HG02943 (cell line): ENCODE data around the gene TULP3.

Experiments
- ATAC-seq: cut with Tn5 transposase; IDR thresholded peaks from one replicate; pipeline ENCODE4 v1.9.1; 2021; ENCODE audit warnings: mild to moderate bottlenecking, low read depth, moderate library complexity; ENCODE audit not compliant: unreplicated experiment

TULP3 gene

GRCh38 chr12:2876431-2877046 is 14.2 kb upstream of the TULP3 start:
- peak; percentile 32 for ATAC-seq

DNA sequence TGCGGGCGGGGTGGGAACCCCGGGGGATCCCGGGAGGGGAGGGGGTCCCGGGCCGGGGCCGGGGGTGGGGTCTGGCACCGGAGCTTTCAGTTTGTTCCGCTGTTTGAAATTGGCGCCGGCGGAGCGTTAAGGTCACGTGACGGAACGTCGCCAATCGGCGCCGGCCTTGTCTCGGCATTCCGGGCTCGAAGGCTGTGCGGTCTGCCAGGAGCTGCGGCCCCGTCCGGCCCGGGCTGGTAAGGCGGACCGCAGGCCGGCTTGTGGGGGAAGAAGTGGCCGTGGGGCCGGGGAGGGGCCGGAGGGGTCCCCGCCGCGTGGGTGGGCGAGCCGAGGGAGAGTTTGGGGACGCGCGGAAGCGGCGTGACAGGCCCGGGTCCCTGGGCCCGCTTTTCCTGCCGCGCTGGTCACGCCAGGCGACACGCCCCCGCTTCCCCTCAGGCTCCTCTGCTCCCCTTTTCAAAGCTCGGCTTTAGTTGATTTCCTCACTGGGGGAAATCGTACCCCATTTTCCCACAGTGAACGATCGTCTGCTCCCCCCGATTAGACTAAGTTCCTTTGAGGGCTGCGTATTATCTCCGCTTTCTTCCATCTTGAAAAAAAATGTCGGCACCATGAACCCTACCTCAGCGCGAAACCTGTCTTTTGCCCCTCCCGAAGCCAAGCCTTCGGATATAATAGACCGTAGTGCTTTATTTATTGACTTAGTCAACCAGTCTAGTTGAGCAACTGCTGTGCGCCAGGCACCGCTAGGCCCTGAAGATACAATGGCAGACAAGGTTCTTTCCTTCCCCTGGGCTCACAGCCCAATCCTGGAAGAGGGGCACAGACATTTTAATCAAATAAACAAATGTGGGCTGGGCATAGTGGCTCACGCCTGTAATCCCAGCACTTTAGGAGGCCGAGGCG is 13.4 kb upstream of the TULP3 start, which contains the start of the genes FOXM1 and RHNO1:
Gene FOXM1 (minus strand): TSS at position 128 of the 906 bp plus-strand sequence. CDS start 2,696 bp downstream, outside the sequence.
Gene RHNO1 (plus strand): TSS at position 177 of the 906 bp plus-strand sequence. CDS start 8,144 bp downstream, outside the sequence.
- ATAC-seq, result peak; percentile 78

- ATAC-seq, result no peak
Observed at GRCh38 chr12:2877953-2878732, 12.5 kb upstream of the TULP3 start.

- ATAC-seq, result no peak
Observed at GRCh38 chr12:2879853-2880252, 10.8 kb upstream of the TULP3 start.

GRCh38 chr12:2884810-2885209 is 5.9 kb upstream of the TULP3 start:
- no peak for ATAC-seq

- no peak for ATAC-seq
Observed at GRCh38 chr12:2886768-2887450, 3.8 kb upstream of the TULP3 start.

- no peak for ATAC-seq
Observed at GRCh38 chr12:2890001-2890387, 697 bp upstream of the TULP3 start.

- no peak for ATAC-seq
Observed at GRCh38 chr12:2891240-2892053, 756 bp downstream of the TULP3 start.

DNA sequence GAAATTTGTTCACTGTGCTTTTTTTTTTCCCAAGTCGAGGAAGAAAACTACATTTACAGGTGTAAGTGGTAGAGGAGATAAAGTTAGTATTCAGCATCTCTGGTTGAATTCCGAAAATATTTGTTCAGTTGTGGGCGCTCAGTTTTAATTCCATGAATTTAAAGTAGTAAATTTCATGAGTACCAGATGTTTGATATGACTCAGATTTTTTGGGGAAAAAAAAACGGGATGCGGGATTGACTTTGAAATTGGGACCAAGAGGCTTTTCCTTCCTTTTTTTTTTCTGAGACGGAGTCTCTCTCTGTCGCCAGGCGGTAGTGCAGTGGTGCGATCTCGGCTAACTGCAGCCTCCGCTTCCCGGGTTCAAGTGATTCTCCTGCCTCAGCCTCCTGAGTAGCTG is 1.6 kb downstream of the TULP3 start:
- no peak for ATAC-seq

GRCh38 chr12:2893007-2893406 is 2.3 kb downstream of the TULP3 start:
- no peak for ATAC-seq

- ATAC-seq, result no peak
Observed at GRCh38 chr12:2895051-2895451, 4.4 kb downstream of the TULP3 start.

DNA sequence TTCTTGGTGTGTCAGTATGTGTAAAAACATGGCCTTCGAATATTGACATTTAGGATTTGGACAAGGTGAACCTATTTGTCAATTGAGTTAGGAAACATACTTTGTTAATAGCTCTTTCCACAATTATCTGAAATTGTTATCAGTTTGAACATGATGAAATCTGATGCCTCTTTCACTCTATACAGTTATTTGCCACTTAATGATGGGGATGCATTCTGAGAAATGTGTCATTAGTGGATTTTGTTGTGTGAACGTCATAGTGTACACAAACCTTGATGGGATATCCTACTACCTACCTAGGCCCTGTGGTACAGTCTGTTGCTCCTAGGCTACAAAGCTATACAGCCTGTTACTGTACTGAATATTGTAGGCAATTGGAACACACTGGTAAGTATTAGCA is 4.8 kb downstream of the TULP3 start:
- ATAC-seq, result no peak

DNA sequence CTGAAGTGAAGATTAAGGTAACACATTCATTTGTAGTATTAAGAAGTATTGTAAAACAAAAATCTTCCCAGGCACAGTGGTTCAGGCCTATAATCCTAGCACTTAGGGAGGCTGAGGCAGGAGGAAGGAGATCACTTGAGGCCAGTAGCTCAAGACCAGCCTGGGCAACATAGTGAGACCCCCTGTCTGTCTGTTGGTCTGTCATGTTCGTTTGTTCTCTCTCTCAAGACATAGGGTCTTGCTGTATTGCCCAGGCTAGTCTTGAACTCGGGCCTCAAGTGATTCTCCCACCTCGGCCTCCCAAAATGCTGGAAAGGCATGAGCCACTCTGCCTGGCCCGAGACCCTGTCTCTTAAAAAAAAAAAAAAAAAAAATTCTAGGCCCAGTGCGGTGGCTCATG is 6.7 kb downstream of the TULP3 start:
- ATAC-seq, result no peak

DNA sequence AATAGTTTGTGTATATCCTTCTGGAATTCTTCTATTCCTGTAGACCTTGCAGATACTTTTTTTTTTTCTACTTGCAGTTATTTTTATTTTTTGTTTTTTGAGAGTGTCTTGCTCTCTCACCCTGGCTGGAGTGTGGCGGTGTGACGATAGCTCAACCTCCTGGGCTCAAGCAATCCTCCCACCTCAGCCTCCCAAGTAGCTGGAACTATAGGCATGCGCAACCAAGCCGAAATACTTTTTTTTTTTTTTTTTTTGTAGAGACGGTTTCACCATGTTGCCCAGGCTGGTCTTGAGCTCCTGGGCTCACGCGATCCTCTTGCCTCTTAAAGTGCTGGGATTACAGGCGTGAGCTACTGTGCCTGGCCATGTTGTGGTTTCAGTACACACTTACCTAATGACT is 10.0 kb downstream of the TULP3 start:
- ATAC-seq, result no peak

- no peak for ATAC-seq
Observed at GRCh38 chr12:2902272-2902880, 11.7 kb downstream of the TULP3 start.

DNA sequence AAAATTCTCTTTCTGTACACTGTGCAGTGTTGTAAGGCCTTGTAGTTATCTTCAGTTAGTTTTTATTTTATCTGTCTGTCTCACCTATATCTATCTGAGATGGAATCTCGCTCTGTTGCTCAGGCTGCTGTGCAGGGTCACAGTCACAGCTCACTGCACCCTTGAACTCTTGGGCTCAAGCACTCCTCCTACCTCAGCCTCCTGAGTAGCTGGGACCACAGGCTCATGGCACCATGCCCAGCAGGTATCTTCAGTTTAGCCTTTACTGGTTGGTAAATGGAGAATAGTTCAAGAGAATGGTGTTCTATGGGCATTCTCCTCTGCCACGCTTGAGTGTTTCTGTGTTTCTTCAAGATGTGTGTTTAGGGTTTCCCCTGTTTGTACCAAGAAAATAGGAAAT is 13.6 kb downstream of the TULP3 start:
- ATAC-seq, result no peak

DNA sequence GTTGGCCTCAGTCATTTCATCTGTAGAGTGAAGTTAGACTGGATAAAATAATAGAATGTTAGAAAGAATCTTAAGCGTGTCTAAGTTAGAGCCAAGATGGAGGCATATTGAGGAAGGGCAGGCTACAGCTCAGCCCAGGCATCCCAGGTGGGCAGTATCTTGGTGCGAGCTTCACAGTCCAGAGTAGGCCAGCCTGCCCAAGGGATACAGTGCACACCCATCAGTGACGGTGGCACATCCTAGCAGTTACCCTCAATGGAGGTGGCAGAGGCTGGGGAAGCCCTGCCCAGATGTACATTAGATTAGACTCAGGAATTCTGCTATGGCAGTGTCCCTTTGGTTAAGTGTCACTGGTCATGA is 21.5 kb downstream of the TULP3 start:
- no peak for ATAC-seq

DNA sequence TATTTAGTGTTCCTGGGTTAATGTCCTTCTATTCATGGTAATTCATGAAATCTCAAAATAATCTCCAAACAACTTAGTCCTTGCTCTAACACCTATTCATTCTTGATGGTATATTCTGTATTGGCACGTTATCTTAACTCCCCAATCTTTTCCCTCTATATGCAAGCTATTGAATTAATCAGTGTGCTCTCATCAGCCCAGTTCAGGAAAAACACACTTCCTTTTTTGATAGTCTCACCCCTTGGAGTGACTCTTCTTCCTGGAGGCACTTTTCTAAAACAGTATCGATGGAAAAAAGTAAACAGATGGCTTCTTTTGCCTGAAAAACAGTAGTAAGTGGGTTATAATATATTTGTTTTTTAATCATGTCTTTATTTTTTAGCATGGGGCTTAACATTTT is 28.6 kb downstream of the TULP3 start:
- no peak for ATAC-seq

GRCh38 chr12:2922329-2922728 is 31.6 kb downstream of the TULP3 start:
- no peak for ATAC-seq
